Stomach (tissue), 9 donors: ENCODE measurements around the gene PCDHB5. TPM values are rescaled to one million over a fixed set of nuclear protein-coding genes. Genes with fewer than 3 reads are reported as not detected.
"Not testable (repeated sequence)": the region's sequence is repeated elsewhere in the genome, so short reads cannot be mapped to it uniquely, and the experiment has no call there.

ENCODE experiments used
- DNase-seq, 2 donors: peaks; one replicate each; pipeline versions ENCODE4 v3.0.0 to v3.0.0-alpha.2; 2013 to 2019
- H3K27ac ChIP-seq, 5 donors: fragments of 200-600 bp in 4 of 5; sonication (generic) in 4 of 5; one replicate each; pipeline ENCODE4 v1.5.1; 2013 to 2019; ENCODE audit warnings: mild to moderate bottlenecking in 1 of 5, moderate library complexity in 1 of 5
- H3K27me3 ChIP-seq, 3 donors: fragments of 200-600 bp; sonication (generic); one replicate each; pipeline ENCODE4 v1.5.1; 2017 to 2019; ENCODE audit warnings: mixed run types in 1 of 3
- H3K36me3 ChIP-seq, 4 donors: fragments of 200-600 bp; sonication (generic); 1 replicate in 3 of 4; 2 replicates in 1 of 4; pipeline ENCODE4 v1.5.1; 2016 to 2019
- H3K4me1 ChIP-seq, 4 donors: fragments of 200-600 bp; sonication (generic); one replicate each; pipeline ENCODE4 v1.5.1; 2016 to 2019
- H3K4me3 ChIP-seq, 4 donors: fragments of 200-600 bp; sonication (generic) in 3 of 4; one replicate each; pipeline ENCODE4 v1.5.1; 2016 to 2019; ENCODE audit warnings: mild to moderate bottlenecking in 1 of 4
- H3K9me3 ChIP-seq, 4 donors: fragments of 200-600 bp; sonication (generic); one replicate each; pipeline ENCODE4 v1.5.1; 2016 to 2019
- CTCF ChIP-seq, 7 experiments: fragments of 450-650 bp in 4 of 7; fragments of 200-600 bp in 3 of 7; sonication (generic) in 3 of 7; IDR thresholded peaks; one replicate each; pipeline ENCODE4 v1.5.1; 2016 to 2019; ENCODE audit warnings: antibody characterized with exemption in 7 of 7, control low read depth in 2 of 7, mild to moderate bottlenecking in 1 of 7
- EP300 ChIP-seq: sonication (generic); formaldehyde crosslinking; IDR thresholded peaks from one replicate; pipeline ENCODE4 v1.6.1; 2017; ENCODE audit warnings: antibody characterized with exemption
- POLR2A ChIP-seq, 4 donors: fragments of 450-650 bp; IDR thresholded peaks; one replicate each; pipeline ENCODE4 v1.6.1; 2016; ENCODE audit warnings: antibody characterized with exemption in 4 of 4, control low read depth in 2 of 4, mild to moderate bottlenecking in 1 of 4, moderate library complexity in 1 of 4
- POLR2AphosphoS5 ChIP-seq, 3 donors: sonication (generic); formaldehyde crosslinking; IDR thresholded peaks; one replicate each; pipeline ENCODE4 v1.6.1; 2016; ENCODE audit warnings: antibody characterized with exemption in 3 of 3
- WGBS, 5 donors: extraction: QIAGEN DNeasy Blood & Tissue Kit in 3 of 5; methylation state at CpG; one replicate each; pipeline versions ENCODE4 v1.1.5 to v1.1.7; 2013 to 2018; 5-methylcytosine and 5-hydroxymethylcytosine counted together
- intact Hi-C: fragments of 100-400 bp; cut with DNase I; formaldehyde crosslinking; loops from one replicate; pipeline ENCODE4 v1.15.1; 2023; ENCODE audit warnings: low total_unique reads
- polyA plus RNA-seq, 3 donors: library from polyadenylated mRNA; stranded (reverse); fragments of 200-250 nt; gene quantifications; one replicate each; pipeline ENCODE4 v1.2.3, GENCODE V29; 2013
- total RNA-seq, 5 donors: library from RNA; depleted of rRNA; stranded (reverse); fragments of >200 nt; gene quantifications; one replicate each; pipeline versions ENCODE4 v1.1.0 to v1.2.3, GENCODE V29; 2014 to 2016
- donor health status: healthy with polysubstance abuse.
- donor health status: Bipolar disorder and iron deficiency.
- donor health status: healthy.

Gene PCDHB5
- total and polyA plus RNA-seq, 8 donors, result 0.14 to 4.7 (median 0.78) TPM; not detected in 1

- Histone ChIP-seq H3K9me3 (peaks cover 5 to 84% (median 63%) of the 10 kb centered on the region in 4 donors), H3K27ac (no peak overlapping the region), H3K36me3 (no peaks in the 10 kb centered on the region), H3K27me3 (peaks cover 0 to 44% (median 0%) of the 10 kb centered on the region in 3 donors), H3K4me1 (no peaks in the 10 kb centered on the region), H3K4me3 (no peak overlapping the region)
- 22 to 44% (median 36%) methylated on average over 10 to 13 of the region's 13 CpGs for WGBS, 5 donors
- no peak for DNase-seq
- intact Hi-C loops, result no loop called here
- TF ChIP-seq EP300 (no peak), CTCF (IDR thresholded peaks at IDR 0.05) (no peak), POLR2AphosphoS5 (IDR thresholded peaks at IDR 0.05) (no peak), POLR2A (IDR thresholded peaks at IDR 0.05) (no peak)
These were observed 16.0 kb downstream of the PCDHB5 start for GRCh38 chr5:141150993-141151325.

GRCh38 chr5:141151632-141152031 lies 16.6 kb downstream of the PCDHB5 start:
- Histone ChIP-seq H3K9me3 (peaks cover 12 to 91% (median 69%) of the 10 kb centered on the region in 4 donors), H3K27me3 (peaks cover 0 to 48% (median 0%) of the 10 kb centered on the region in 3 donors)
- WGBS, 5 donors, result 32 to 75% (median 34%) methylated on average over 14 to 38 of the region's 41 CpGs
- H3K4me1 ChIP-seq, H3K4me3 ChIP-seq, DNase-seq, intact Hi-C loops, H3K27ac ChIP-seq, H3K36me3 ChIP-seq: not testable (repeated sequence)

- Histone ChIP-seq H3K9me3 (peaks cover 16 to 95% (median 73%) of the 10 kb centered on the region in 4 donors), H3K27me3 (peaks cover 0 to 52% (median 0%) of the 10 kb centered on the region in 3 donors)
- WGBS, 5 donors, result 27 to 40% (median 33%) methylated on average over 5 to 36 of the region's 36 CpGs
- H3K36me3 ChIP-seq, DNase-seq, H3K4me3 ChIP-seq, intact Hi-C loops, H3K27ac ChIP-seq, H3K4me1 ChIP-seq: not testable (repeated sequence)
These were observed 17.1 kb downstream of the PCDHB5 start for GRCh38 chr5:141152096-141152495.

- 28 to 42% (median 38%) methylated on average over 21 of the region's 21 CpGs for WGBS, 5 donors
- H3K4me3 ChIP-seq, result no peak overlapping the region
- H3K9me3 ChIP-seq, result peaks cover 16 to 86% (median 80%) of the 10 kb centered on the region in 4 donors
- peaks cover 0 to 54% (median 0%) of the 10 kb centered on the region in 3 donors for H3K27me3 ChIP-seq
- no peak for DNase-seq
- no peaks in the 10 kb centered on the region for H3K4me1 ChIP-seq
- TF ChIP-seq POLR2A (IDR thresholded peaks at IDR 0.05), result no peak
- no peak for TF ChIP-seq CTCF (IDR thresholded peaks at IDR 0.05)
- no peak for TF ChIP-seq EP300
- TF ChIP-seq POLR2AphosphoS5 (IDR thresholded peaks at IDR 0.05), result no peak
- H3K36me3 ChIP-seq, result no peaks in the 10 kb centered on the region
- intact Hi-C loops, result no loop called here
- no peak overlapping the region for H3K27ac ChIP-seq
These were observed 20.8 kb downstream of the PCDHB5 start for GRCh38 chr5:141155540-141156374.

- Histone ChIP-seq H3K9me3 (peaks cover 16 to 80% (median 67%) of the 10 kb centered on the region in 4 donors), H3K27me3 (peaks cover 0 to 38% (median 0%) of the 10 kb centered on the region in 3 donors)
- 27 to 64% (median 39%) methylated on average over 17 to 38 of the region's 38 CpGs for WGBS, 5 donors
- DNase-seq, H3K4me1 ChIP-seq, H3K4me3 ChIP-seq, H3K27ac ChIP-seq, H3K36me3 ChIP-seq, intact Hi-C loops: not testable (repeated sequence)
These were observed 22.4 kb downstream of the PCDHB5 start for GRCh38 chr5:141157356-141157755.

- WGBS, 5 donors, result 26 to 61% (median 40%) methylated on average over 8 to 21 of the region's 28 CpGs
- DNase-seq, intact Hi-C loops, H3K27ac ChIP-seq, H3K36me3 ChIP-seq, H3K4me3 ChIP-seq, H3K4me1 ChIP-seq: not testable (repeated sequence)
- Histone ChIP-seq H3K9me3 (peaks cover 16 to 82% (median 68%) of the 10 kb centered on the region in 4 donors), H3K27me3 (peaks cover 0 to 36% (median 0%) of the 10 kb centered on the region in 3 donors)
These were observed 22.9 kb downstream of the PCDHB5 start for GRCh38 chr5:141157901-141158300.
